Measurements from ENCODE around the gene RALGAPA2. TPM values are rescaled to one million over a fixed set of nuclear protein-coding genes. Genes with fewer than 3 reads are reported as not detected.

Gene RALGAPA2
- total and polyA plus RNA-seq, 2 donors (not counting 3 experiments of a cell fraction or from before 2014, with no cell fraction given): 10.0 to 46.8 TPM

DNA sequence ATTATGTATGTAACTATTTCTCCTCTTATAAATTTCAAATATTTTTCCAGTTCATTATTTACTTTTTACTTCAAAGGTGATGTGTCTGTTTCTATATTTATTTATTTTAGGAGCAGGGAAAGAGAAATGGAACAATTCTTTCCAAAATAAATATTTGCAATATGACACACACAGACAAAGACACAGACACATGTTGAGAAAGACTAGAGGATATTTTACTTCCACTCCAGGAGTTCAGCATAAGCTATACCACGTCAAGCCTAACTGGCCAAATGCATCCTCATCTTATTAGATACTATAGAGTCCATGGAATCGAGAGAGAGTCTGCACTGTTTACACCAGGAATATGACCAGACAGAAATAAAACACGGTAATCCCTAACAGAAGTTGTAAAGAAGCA lies 13.3 kb downstream of the RALGAPA2 start:
- Histone ChIP-seq H3K36me3 (ENCODE audit: control insufficient read depth in 2 of 2, extremely low read depth in 1 of 2, insufficient read depth in 2 of 2, low read length in 2 of 2) (no peaks in the 10 kb centered on the region), H3K4me2 (ENCODE audit: insufficient read depth, low read length) (peak overlapping the region; percentile 44), H3K79me2 (ENCODE audit: control insufficient read depth, insufficient read depth, low read length) (peaks cover 3% of the 10 kb centered on the region), H4K20me1 (replicated peaks; ENCODE audit: control insufficient read depth, extremely low read depth, insufficient read depth, low read length) (no peaks in the 10 kb centered on the region), H2AFZ (ENCODE audit: low read depth, low read length) (no peak overlapping the region), H3K4me3 (replicated peaks in 1 of 3; ENCODE audit: insufficient read depth in 1 of 3, low read depth in 1 of 3, low read length in 3 of 3) (no peak overlapping the region), H3K9me3 (replicated peaks; ENCODE audit: control insufficient read depth, insufficient read depth, low read length) (no peaks in the 10 kb centered on the region), H3K9ac (replicated peaks; ENCODE audit: extremely low read depth, insufficient read depth, low read length) (no peak overlapping the region), H3K27ac (ENCODE audit: insufficient read depth, low read depth, low read length) (no peak overlapping the region), H3K4me1 (ENCODE audit: control insufficient read depth, extremely low read depth, insufficient read depth, low read length) (peaks cover 14% of the 10 kb centered on the region), H3K27me3 (ENCODE audit: control insufficient read depth in 2 of 2, insufficient read depth in 2 of 2, low read length in 2 of 2) (no peaks in the 10 kb centered on the region), H3K9me1 (replicated peaks; ENCODE audit: control insufficient read depth, extremely low read depth, insufficient read depth, low read length) (no peaks in the 10 kb centered on the region)
- CTCF ChIA-PET: no interaction called here
- no TSS peak for BruUV-seq (replicated peaks)
- dilution Hi-C loops (cut with MboI; ENCODE audit: extremely low pct_ligation_motif_present, low sequenced_read_pairs): no loop called here
- POLR2A ChIA-PET: no interaction called here
- intact Hi-C loops (cut with micrococcal nuclease): no loop called here
- TF ChIP-seq GATA2 (IDR thresholded peaks at IDR 0.05; ENCODE audit: insufficient read depth, insufficient read length, low read depth, low read length) (no peak), EZH2 (IDR thresholded peaks at IDR 0.05; ENCODE audit: borderline replicate concordance, low read depth, low read length, severe bottlenecking) (no peak), JUN (IDR thresholded peaks at IDR 0.05; ENCODE audit: borderline replicate concordance, insufficient read depth, insufficient read length, low read depth) (no peak), POLR2AphosphoS5 (IDR thresholded peaks at IDR 0.05; ENCODE audit: insufficient read depth, low read depth, low read length) (no peak), POLR2A (IDR thresholded peaks at IDR 0.05; ENCODE audit: low read depth, low read length) (no peak)
- FAIRE-seq: no peak
- DNase-seq (ENCODE audit: low read depth, low spot score): peak; percentile 28

DNA sequence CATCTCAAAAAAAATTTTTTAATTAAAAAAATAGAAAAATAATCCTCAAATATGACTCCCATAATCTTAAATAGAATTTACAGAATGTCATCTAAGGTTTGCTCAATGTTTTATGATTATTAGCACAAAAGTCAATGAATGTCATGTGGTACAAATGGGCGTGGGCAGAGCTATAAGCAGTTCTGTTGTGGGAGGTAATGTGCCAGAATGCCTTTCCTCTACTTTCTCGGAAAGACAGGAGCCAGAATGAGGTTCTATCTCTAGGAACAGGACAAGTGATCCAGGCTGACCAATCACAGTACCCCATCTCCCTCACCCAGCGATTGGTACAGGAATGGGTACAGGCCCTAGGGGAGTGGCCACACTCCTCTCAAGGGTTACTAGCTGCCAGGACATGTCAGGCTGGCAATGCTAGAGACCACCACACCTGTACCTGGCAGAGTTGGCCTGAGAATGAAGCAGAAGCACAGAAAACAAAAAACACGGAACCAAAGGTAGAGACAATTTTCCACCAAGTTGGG lies 15.1 kb downstream of the RALGAPA2 start:
- Histone ChIP-seq H3K9me1 (replicated peaks; ENCODE audit: control insufficient read depth, extremely low read depth, insufficient read depth, low read length) (no peaks in the 10 kb centered on the region), H3K9ac (replicated peaks; ENCODE audit: extremely low read depth, insufficient read depth, low read length) (no peak overlapping the region), H2AFZ (ENCODE audit: low read depth, low read length) (no peak overlapping the region), H3K36me3 (ENCODE audit: control insufficient read depth in 2 of 2, extremely low read depth in 1 of 2, insufficient read depth in 2 of 2, low read length in 2 of 2) (no peaks in the 10 kb centered on the region), H3K4me3 (replicated peaks in 1 of 3; ENCODE audit: insufficient read depth in 1 of 3, low read depth in 1 of 3, low read length in 3 of 3) (no peak overlapping the region), H3K4me1 (ENCODE audit: control insufficient read depth, extremely low read depth, insufficient read depth, low read length) (peaks cover 14% of the 10 kb centered on the region), H3K4me2 (ENCODE audit: insufficient read depth, low read length) (no peak overlapping the region), H3K79me2 (ENCODE audit: control insufficient read depth, insufficient read depth, low read length) (peaks cover 4% of the 10 kb centered on the region), H4K20me1 (replicated peaks; ENCODE audit: control insufficient read depth, extremely low read depth, insufficient read depth, low read length) (no peaks in the 10 kb centered on the region), H3K27me3 (ENCODE audit: control insufficient read depth in 2 of 2, insufficient read depth in 2 of 2, low read length in 2 of 2) (no peaks in the 10 kb centered on the region), H3K9me3 (replicated peaks; ENCODE audit: control insufficient read depth, insufficient read depth, low read length) (no peaks in the 10 kb centered on the region), H3K27ac (ENCODE audit: insufficient read depth, low read depth, low read length) (no peak overlapping the region)
- ChIA-PET CTCF (no interaction called here), POLR2A (no interaction called here)
- dilution Hi-C loops (cut with MboI; ENCODE audit: extremely low pct_ligation_motif_present, low sequenced_read_pairs) (no loop called here), intact Hi-C loops (cut with micrococcal nuclease) (loop anchor here (2.0 kb wide), 1 partner anchor 13 kb away; no protein-coding TSS in a partner anchor)
- no peak for DNase-seq (ENCODE audit: low read depth, low spot score)
- no TSS peak for BruUV-seq (replicated peaks)
- no peak for TF ChIP-seq JUN (IDR thresholded peaks at IDR 0.05; ENCODE audit: borderline replicate concordance, insufficient read depth, insufficient read length, low read depth)
- no peak for TF ChIP-seq GATA2 (IDR thresholded peaks at IDR 0.05; ENCODE audit: insufficient read depth, insufficient read length, low read depth, low read length)
- no peak for TF ChIP-seq EZH2 (IDR thresholded peaks at IDR 0.05; ENCODE audit: borderline replicate concordance, low read depth, low read length, severe bottlenecking)
- TF ChIP-seq FOS (IDR thresholded peaks at IDR 0.05; ENCODE audit: borderline replicate concordance, insufficient read depth, low read length): no peak
- no peak for FAIRE-seq

Measured in endothelial cell of umbilical vein (primary cell).